Liver (tissue), 9 donors: ENCODE data around the gene AGO1. TPM values are rescaled to one million over a fixed set of nuclear protein-coding genes. Genes with fewer than 3 reads are reported as not detected.

Experiments
- DNase-seq: peaks from one replicate; pipeline ENCODE4 v3.0.0-alpha.2; 2017; ENCODE audit warnings: low spot score
- H3K27ac ChIP-seq, 2 donors: one replicate each; pipeline ENCODE4 v1.7.0; 2013; ENCODE audit warnings: inconsistent platforms in 2 of 2, low read length in 2 of 2, control low read depth in 1 of 2, low read depth in 1 of 2, mild to moderate bottlenecking in 1 of 2
- H3K27me3 ChIP-seq, 4 donors: one replicate each; pipeline versions ENCODE4 v1.6.1 to v1.7.0; 2013; ENCODE audit warnings: low read length in 3 of 4, inconsistent platforms in 1 of 4, mild to moderate bottlenecking in 1 of 4, moderate library complexity in 1 of 4; ENCODE audit not compliant: control insufficient read depth in 4 of 4, insufficient read depth in 4 of 4
- H3K36me3 ChIP-seq, 4 donors: one replicate each; pipeline versions ENCODE4 v1.6.1 to v1.7.0; 2013; ENCODE audit warnings: low read length in 3 of 4, mild to moderate bottlenecking in 3 of 4, low read depth in 1 of 4, moderate library complexity in 1 of 4; ENCODE audit not compliant: control insufficient read depth in 4 of 4, insufficient read depth in 3 of 4
- H3K4me1 ChIP-seq, 4 donors: one replicate each; pipeline versions ENCODE4 v1.6.1 to v1.7.0; 2013; ENCODE audit warnings: low read length in 3 of 4, mild to moderate bottlenecking in 3 of 4, moderate library complexity in 1 of 4; ENCODE audit not compliant: control insufficient read depth in 4 of 4, insufficient read depth in 4 of 4
- H3K4me3 ChIP-seq, 3 donors: one replicate each; pipeline versions ENCODE4 v1.6.1 to v1.7.0; 2013; ENCODE audit warnings: low read length in 3 of 3, control low read depth in 1 of 3, low read depth in 1 of 3, mild to moderate bottlenecking in 1 of 3
- H3K9ac ChIP-seq, 2 donors: one replicate each; pipeline ENCODE4 v1.7.0; 2013; ENCODE audit warnings: low read length in 2 of 2, mild to moderate bottlenecking in 2 of 2, moderate library complexity in 2 of 2, control low read depth in 1 of 2, low read depth in 1 of 2
- H3K9me3 ChIP-seq, 4 donors: one replicate each; pipeline versions ENCODE4 v1.6.1 to v1.7.0; 2013; ENCODE audit warnings: low read length in 3 of 4; ENCODE audit not compliant: control insufficient read depth in 4 of 4
- EGR1 ChIP-seq, 2 donors: IDR thresholded peaks; 2 replicates each; pipeline ENCODE4 v1.6.1; 2016 to 2018; ENCODE audit warnings: antibody characterized with exemption in 2 of 2, low read depth in 2 of 2
- GABPA ChIP-seq, 2 donors: IDR thresholded peaks in 1 of 2; conservative IDR thresholded peaks in 1 of 2; 2 replicates each; pipeline ENCODE4 v1.6.1; 2016; ENCODE audit warnings: antibody characterized with exemption in 2 of 2, mild to moderate bottlenecking in 1 of 2, moderate library complexity in 1 of 2
- HNF4A ChIP-seq, 2 donors: conservative IDR thresholded peaks; 2 replicates each; pipeline ENCODE4 v1.6.1; 2016; ENCODE audit warnings: antibody characterized with exemption in 2 of 2, mild to moderate bottlenecking in 2 of 2
- RXRA ChIP-seq, 2 donors: IDR thresholded peaks; 2 replicates each; pipeline ENCODE4 v1.6.1; 2017 to 2018; ENCODE audit warnings: antibody characterized with exemption in 2 of 2, mild to moderate bottlenecking in 1 of 2
- SP1 ChIP-seq: IDR thresholded peaks from 2 replicates; pipeline ENCODE4 v1.6.1; 2018; ENCODE audit warnings: antibody characterized with exemption, mild to moderate bottlenecking
- TAF1 ChIP-seq: conservative IDR thresholded peaks from 2 replicates; pipeline ENCODE4 v1.6.1; 2016; ENCODE audit warnings: antibody characterized with exemption, mild to moderate bottlenecking
- WGBS: extraction: QIAGEN DNeasy Blood & Tissue Kit; methylation state at CpG from one replicate; pipeline ENCODE4 v1.1.7; 2013; 5-methylcytosine and 5-hydroxymethylcytosine counted together
- polyA plus RNA-seq, 2 donors: library from polyadenylated mRNA; stranded (reverse) in 1 of 2; unstranded in 1 of 2; fragments of 200-250 nt in 1 of 2; fragments of >200 nt in 1 of 2; fragmentation: Nextera tagmentation in 1 of 2; extraction: Ambion mirVana in 1 of 2; gene quantifications; one replicate each; pipeline versions ENCODE4 v1.2.1 to v1.2.3, GENCODE V29; 2013 to 2015
- total RNA-seq, 2 donors: library from RNA; depleted of rRNA; stranded (reverse); fragments of >200 nt; gene quantifications; one replicate each; pipeline ENCODE4 v1.2.3, GENCODE V29; 2014
- TF ChIP-seq, protein P1 (sequence below): fragments of 150-350 bp; IDR thresholded peaks from 2 replicates; pipeline ENCODE4 v1.5.1; 2017; ENCODE audit warnings: improper control_type of control experiment, low read depth, low read length; ENCODE audit not compliant: missing input control
- TF ChIP-seq, protein P2 (sequence below): IDR thresholded peaks from 2 replicates; pipeline ENCODE4 v1.6.1; 2016; ENCODE audit warnings: antibody characterized with exemption, mild to moderate bottlenecking
- TF ChIP-seq, protein P3 (sequence below): IDR thresholded peaks from 2 replicates; pipeline ENCODE4 v1.6.1; 2016; ENCODE audit warnings: antibody characterized with exemption
- TF ChIP-seq, protein P4 (sequence below): IDR thresholded peaks from 2 replicates; pipeline ENCODE4 v1.6.1; 2016; ENCODE audit warnings: antibody characterized with exemption
- donor health status: healthy.
- donor health status: healthy.
- donor health status: healthy.
- donor health status: healthy.
- donor health status: healthy.

AGO1 gene
- total and polyA plus RNA-seq, 4 donors = 1.5 to 11.3 (median 4.9) TPM

DNA sequence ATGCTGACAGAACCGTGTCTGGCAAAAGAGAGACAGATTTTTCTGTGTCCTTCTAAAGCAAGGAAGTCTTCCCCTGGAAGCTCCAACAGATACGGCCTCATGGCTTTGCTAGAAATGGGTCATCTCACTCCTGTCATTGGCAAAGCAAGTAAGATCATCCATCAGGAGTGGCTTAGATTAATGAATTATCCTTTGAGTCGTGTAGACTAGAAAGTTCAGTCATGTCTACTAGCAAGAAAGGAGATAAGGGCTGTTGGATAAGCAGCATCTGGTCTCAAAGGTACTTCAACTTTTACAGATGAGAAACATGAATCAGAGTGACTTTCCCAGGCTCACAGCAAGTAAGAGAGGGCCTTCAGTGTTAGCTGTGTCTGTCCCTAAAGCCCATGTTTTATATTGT, 44.5 kb downstream of the AGO1 start:
- DNase-seq = no peak
- Histone ChIP-seq H3K27me3 (no peaks in the 10 kb centered on the region), H3K4me3 (no peak overlapping the region), H3K27ac (no peak overlapping the region), H3K9ac (no peak overlapping the region), H3K9me3 (no peaks in the 10 kb centered on the region), H3K4me1 (peaks cover 0 to 24% (median 7%) of the 10 kb centered on the region in 4 donors), H3K36me3 (no peaks in the 10 kb centered on the region)
- TF ChIP-seq, protein P1, sequence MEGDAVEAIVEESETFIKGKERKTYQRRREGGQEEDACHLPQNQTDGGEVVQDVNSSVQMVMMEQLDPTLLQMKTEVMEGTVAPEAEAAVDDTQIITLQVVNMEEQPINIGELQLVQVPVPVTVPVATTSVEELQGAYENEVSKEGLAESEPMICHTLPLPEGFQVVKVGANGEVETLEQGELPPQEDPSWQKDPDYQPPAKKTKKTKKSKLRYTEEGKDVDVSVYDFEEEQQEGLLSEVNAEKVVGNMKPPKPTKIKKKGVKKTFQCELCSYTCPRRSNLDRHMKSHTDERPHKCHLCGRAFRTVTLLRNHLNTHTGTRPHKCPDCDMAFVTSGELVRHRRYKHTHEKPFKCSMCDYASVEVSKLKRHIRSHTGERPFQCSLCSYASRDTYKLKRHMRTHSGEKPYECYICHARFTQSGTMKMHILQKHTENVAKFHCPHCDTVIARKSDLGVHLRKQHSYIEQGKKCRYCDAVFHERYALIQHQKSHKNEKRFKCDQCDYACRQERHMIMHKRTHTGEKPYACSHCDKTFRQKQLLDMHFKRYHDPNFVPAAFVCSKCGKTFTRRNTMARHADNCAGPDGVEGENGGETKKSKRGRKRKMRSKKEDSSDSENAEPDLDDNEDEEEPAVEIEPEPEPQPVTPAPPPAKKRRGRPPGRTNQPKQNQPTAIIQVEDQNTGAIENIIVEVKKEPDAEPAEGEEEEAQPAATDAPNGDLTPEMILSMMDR = no peak
- TF ChIP-seq, protein P2, sequence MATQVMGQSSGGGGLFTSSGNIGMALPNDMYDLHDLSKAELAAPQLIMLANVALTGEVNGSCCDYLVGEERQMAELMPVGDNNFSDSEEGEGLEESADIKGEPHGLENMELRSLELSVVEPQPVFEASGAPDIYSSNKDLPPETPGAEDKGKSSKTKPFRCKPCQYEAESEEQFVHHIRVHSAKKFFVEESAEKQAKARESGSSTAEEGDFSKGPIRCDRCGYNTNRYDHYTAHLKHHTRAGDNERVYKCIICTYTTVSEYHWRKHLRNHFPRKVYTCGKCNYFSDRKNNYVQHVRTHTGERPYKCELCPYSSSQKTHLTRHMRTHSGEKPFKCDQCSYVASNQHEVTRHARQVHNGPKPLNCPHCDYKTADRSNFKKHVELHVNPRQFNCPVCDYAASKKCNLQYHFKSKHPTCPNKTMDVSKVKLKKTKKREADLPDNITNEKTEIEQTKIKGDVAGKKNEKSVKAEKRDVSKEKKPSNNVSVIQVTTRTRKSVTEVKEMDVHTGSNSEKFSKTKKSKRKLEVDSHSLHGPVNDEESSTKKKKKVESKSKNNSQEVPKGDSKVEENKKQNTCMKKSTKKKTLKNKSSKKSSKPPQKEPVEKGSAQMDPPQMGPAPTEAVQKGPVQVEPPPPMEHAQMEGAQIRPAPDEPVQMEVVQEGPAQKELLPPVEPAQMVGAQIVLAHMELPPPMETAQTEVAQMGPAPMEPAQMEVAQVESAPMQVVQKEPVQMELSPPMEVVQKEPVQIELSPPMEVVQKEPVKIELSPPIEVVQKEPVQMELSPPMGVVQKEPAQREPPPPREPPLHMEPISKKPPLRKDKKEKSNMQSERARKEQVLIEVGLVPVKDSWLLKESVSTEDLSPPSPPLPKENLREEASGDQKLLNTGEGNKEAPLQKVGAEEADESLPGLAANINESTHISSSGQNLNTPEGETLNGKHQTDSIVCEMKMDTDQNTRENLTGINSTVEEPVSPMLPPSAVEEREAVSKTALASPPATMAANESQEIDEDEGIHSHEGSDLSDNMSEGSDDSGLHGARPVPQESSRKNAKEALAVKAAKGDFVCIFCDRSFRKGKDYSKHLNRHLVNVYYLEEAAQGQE = no peak
- TF ChIP-seq TAF1 (no peak), RXRA (IDR thresholded peaks at IDR 0.05) (no peak)
- WGBS = 73% methylated on average over 3 of the region's 3 CpGs

DNA sequence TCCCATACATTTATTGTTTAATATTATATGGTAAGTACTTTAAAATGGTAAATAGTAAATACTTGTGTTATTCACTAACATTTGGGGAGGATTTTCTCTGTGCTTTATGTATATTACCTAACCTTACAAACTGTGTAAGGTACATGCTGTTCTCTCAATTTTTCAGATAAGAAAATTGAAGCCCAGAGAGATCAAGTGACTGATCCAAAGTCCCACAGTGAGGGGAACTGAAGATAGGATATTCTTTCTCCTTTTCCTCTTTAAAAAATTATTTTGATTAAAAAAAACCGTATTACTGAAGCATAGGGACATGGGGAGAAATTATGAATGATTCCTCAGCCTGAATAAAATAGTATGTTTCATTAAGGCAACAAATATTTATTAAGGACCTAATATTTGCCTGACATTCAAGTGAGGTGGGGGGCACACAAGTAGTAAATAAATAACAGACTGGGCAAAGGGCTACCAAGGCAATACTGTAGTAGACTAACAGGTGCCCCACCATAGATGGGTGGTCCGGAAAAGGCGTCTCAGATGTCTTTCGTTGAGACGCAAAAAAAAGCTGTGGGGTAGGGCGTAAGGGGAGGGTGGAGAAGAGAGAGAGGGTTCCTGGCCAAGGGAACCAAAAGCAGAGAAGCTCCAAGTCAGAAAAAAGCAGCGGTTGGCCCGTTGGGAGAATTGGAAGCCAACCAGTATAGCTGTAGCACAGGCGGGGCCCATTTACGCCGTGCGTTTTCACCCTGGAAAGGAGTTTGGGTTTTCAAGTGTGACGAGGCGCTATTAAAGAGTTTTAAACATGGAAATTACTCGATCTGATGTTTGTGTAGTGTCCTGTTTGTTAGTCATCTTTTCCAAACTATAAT, 47.0 kb downstream of the AGO1 start:
- WGBS = 3% methylated on average over 15 of the region's 15 CpGs
- TF ChIP-seq, protein P3, sequence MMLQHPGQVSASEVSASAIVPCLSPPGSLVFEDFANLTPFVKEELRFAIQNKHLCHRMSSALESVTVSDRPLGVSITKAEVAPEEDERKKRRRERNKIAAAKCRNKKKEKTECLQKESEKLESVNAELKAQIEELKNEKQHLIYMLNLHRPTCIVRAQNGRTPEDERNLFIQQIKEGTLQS = peak; percentile 16
- no peak for TF ChIP-seq HNF4A (conservative IDR thresholded peaks at IDR 0.05)
- no peak for TF ChIP-seq EGR1 (IDR thresholded peaks at IDR 0.05; ENCODE audit: low read depth in 2 of 2)
- TF ChIP-seq, protein P4, sequence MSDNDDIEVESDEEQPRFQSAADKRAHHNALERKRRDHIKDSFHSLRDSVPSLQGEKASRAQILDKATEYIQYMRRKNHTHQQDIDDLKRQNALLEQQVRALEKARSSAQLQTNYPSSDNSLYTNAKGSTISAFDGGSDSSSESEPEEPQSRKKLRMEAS = no peak
- peak in 1 of 2 donors; percentile 2 for TF ChIP-seq GABPA (IDR thresholded peaks at IDR 0.05 in 1 of 2, conservative IDR thresholded peaks at IDR 0.05 in 1 of 2)
- TF ChIP-seq SP1 = peak; percentile 9
- peak; percentile 54 for DNase-seq
- Histone ChIP-seq H3K9ac (peak overlapping the region; percentile 88 to 94), H3K27ac (peak overlapping the region; percentile 91 to 93), H3K4me3 (peak overlapping the region; percentile 76 to 79 (median 76)), H3K4me1 (peaks cover 3 to 40% (median 20%) of the 10 kb centered on the region in 4 donors), H3K27me3 (no peaks in the 10 kb centered on the region), H3K9me3 (no peaks in the 10 kb centered on the region), H3K36me3 (no peaks in the 10 kb centered on the region)
